Measurements from ENCODE around the gene ANP32A.

- TF ChIP-seq CTCF (IDR thresholded peaks at IDR 0.05), result no peak
- no peak for TF ChIP-seq EP300 (IDR thresholded peaks at IDR 0.05)
Measured at GRCh38 chr15:68788264-68788624, 32.5 kb downstream of the ANP32A start.
